DOHH2 (cell line): ENCODE data around the gene TCERG1L.

Source experiments
- H3F3A ChIP-seq: fragments of 200-600 bp; sonication (generic), shearing (Covaris generic); 2 replicates; pipeline ENCODE4 v1.6.0; 2016; ENCODE audit warnings: antibody characterized with exemption, mild to moderate bottlenecking; ENCODE audit not compliant: control insufficient read depth, insufficient read depth
- H3K27ac ChIP-seq: fragments of 200-600 bp; sonication (generic); 2 replicates; pipeline ENCODE4 v1.5.1; 2014; ENCODE audit warnings: low read depth, mild to moderate bottlenecking, low read length, moderate library complexity
- H3K27me3 ChIP-seq: fragments of 200-600 bp; sonication (generic); 2 replicates; pipeline ENCODE4 v1.6.1; 2014; ENCODE audit warnings: mild to moderate bottlenecking, low read length, mixed read lengths; ENCODE audit not compliant: control insufficient read depth
- H3K36me3 ChIP-seq: fragments of 200-600 bp; sonication (generic); 2 replicates; pipeline ENCODE4 v1.6.1; 2014; ENCODE audit warnings: mild to moderate bottlenecking, low read length, moderate library complexity, mixed read lengths; ENCODE audit not compliant: control insufficient read depth
- H3K4me1 ChIP-seq: fragments of 200-600 bp; sonication (generic); 2 replicates; pipeline ENCODE4 v1.6.1; 2014; ENCODE audit warnings: mild to moderate bottlenecking, low read length, mixed read lengths; ENCODE audit not compliant: control insufficient read depth
- H3K4me2 ChIP-seq: fragments of 200-600 bp; sonication (generic); 2 replicates; pipeline ENCODE4 v1.6.0; 2014; ENCODE audit warnings: mild to moderate bottlenecking, low read length, moderate library complexity
- H3K4me3 ChIP-seq: fragments of 200-600 bp; sonication (generic); 2 replicates; pipeline ENCODE4 v1.5.1; 2014; ENCODE audit warnings: mild to moderate bottlenecking, low read length, mixed read lengths
- H3K79me2 ChIP-seq: fragments of 200-600 bp; sonication (generic); 2 replicates; pipeline ENCODE4 v1.6.1; 2014; ENCODE audit warnings: mild to moderate bottlenecking, low read length, mixed read lengths; ENCODE audit not compliant: control insufficient read depth
- H3K9me2 ChIP-seq: fragments of 200-600 bp; sonication (generic); replicated peaks from 2 replicates; pipeline ENCODE4 v1.6.1; 2014; ENCODE audit warnings: mild to moderate bottlenecking, low read length, mixed read lengths; ENCODE audit not compliant: control insufficient read depth
- H3K9me3 ChIP-seq: fragments of 200-600 bp; sonication (generic); 2 replicates; pipeline ENCODE4 v1.6.1; 2014; ENCODE audit warnings: antibody characterized with exemption, low read length, mixed read lengths; ENCODE audit not compliant: control insufficient read depth, insufficient read depth
- H4K20me1 ChIP-seq: fragments of 200-600 bp; sonication (generic); 2 replicates; pipeline ENCODE4 v1.6.0; 2014; ENCODE audit warnings: low read depth, mild to moderate bottlenecking, antibody characterized with exemption, low read length, moderate library complexity; ENCODE audit not compliant: control insufficient read depth, insufficient read depth
- CTCF ChIP-seq: fragments of 200-600 bp; sonication (generic); IDR thresholded peaks from one replicate; pipeline ENCODE4 v1.5.1; 2014; ENCODE audit warnings: antibody characterized with exemption, mild to moderate bottlenecking, low read depth, low read length; ENCODE audit not compliant: poor library complexity, severe bottlenecking
- EZH2phosphoT487 ChIP-seq: fragments of 200-600 bp; sonication (generic); IDR thresholded peaks from 2 replicates; pipeline ENCODE4 v1.6.1; 2017; ENCODE audit warnings: borderline replicate concordance, mild to moderate bottlenecking, antibody characterized with exemption, low read length, moderate library complexity, mixed read lengths

The TCERG1L gene

GRCh38 chr10:131111007-131111406 is 200.5 kb downstream of the TCERG1L start:
- TF ChIP-seq EZH2phosphoT487 (no peak), CTCF (no peak)
- no peaks in the 10 kb centered on the region for H3K9me3 ChIP-seq
- H3K9me2 ChIP-seq: no peaks in the 10 kb centered on the region

GRCh38 chr10:131110241-131110783 is 201.2 kb downstream of the TCERG1L start:
- H3K27me3 ChIP-seq: no peaks in the 10 kb centered on the region
- H3K79me2 ChIP-seq: no peaks in the 10 kb centered on the region
- H3K4me1 ChIP-seq: no peaks in the 10 kb centered on the region
- no peak overlapping the region for H3K27ac ChIP-seq
- H3F3A ChIP-seq: no peaks in the 10 kb centered on the region
- no peak for TF ChIP-seq CTCF
- TF ChIP-seq EZH2phosphoT487: no peak
- H3K4me2 ChIP-seq: no peak overlapping the region
- no peaks in the 10 kb centered on the region for H3K9me2 ChIP-seq
- H3K4me3 ChIP-seq: no peak overlapping the region
- no peaks in the 10 kb centered on the region for H4K20me1 ChIP-seq
- no peaks in the 10 kb centered on the region for H3K36me3 ChIP-seq
- no peaks in the 10 kb centered on the region for H3K9me3 ChIP-seq

More at GRCh38 chr10:131111007-131111406, 200.5 kb downstream of the TCERG1L start:
- H3K27ac ChIP-seq: no peak overlapping the region
- H3F3A ChIP-seq: no peaks in the 10 kb centered on the region
- no peaks in the 10 kb centered on the region for H3K36me3 ChIP-seq
- H4K20me1 ChIP-seq: no peaks in the 10 kb centered on the region
- H3K79me2 ChIP-seq: no peaks in the 10 kb centered on the region
- no peaks in the 10 kb centered on the region for H3K4me1 ChIP-seq
- no peaks in the 10 kb centered on the region for H3K27me3 ChIP-seq
- no peak overlapping the region for H3K4me2 ChIP-seq
- H3K4me3 ChIP-seq: no peak overlapping the region

GRCh38 chr10:131109726-131110125 is 201.8 kb downstream of the TCERG1L start:
- Histone ChIP-seq H3K27ac (no peak overlapping the region), H3F3A (no peaks in the 10 kb centered on the region), H4K20me1 (no peaks in the 10 kb centered on the region), H3K9me3 (no peaks in the 10 kb centered on the region), H3K36me3 (no peaks in the 10 kb centered on the region), H3K9me2 (no peaks in the 10 kb centered on the region), H3K79me2 (no peaks in the 10 kb centered on the region), H3K27me3 (no peaks in the 10 kb centered on the region), H3K4me2 (no peak overlapping the region), H3K4me3 (no peak overlapping the region), H3K4me1 (no peaks in the 10 kb centered on the region)
- TF ChIP-seq CTCF (no peak), EZH2phosphoT487 (no peak)
